ES-I3 (cell line): ENCODE results near the gene B4GALNT4.
A peak's percentile ranks its signal among the peaks of the same experiment; 100 is the strongest.
"Not testable (repeated sequence)": the region's sequence is repeated elsewhere in the genome, so short reads cannot be mapped to it uniquely, and the experiment has no call there.

Source experiments
- H3K36me3 ChIP-seq: 2 replicates; pipeline ENCODE4 v1.6.1; 2013; ENCODE audit warnings: mild to moderate bottlenecking, low read length, control low read depth, moderate library complexity; ENCODE audit not compliant: insufficient read depth
- H3K4me1 ChIP-seq: 2 replicates; pipeline ENCODE4 v1.6.1; 2013; ENCODE audit warnings: mild to moderate bottlenecking, control low read depth, low read length; ENCODE audit not compliant: insufficient read depth
- H3K9ac ChIP-seq: 2 replicates; pipeline ENCODE4 v1.6.1; 2013; ENCODE audit warnings: low read depth, mild to moderate bottlenecking, low read length, moderate library complexity
- H3K9me3 ChIP-seq: 2 replicates; pipeline ENCODE4 v1.6.1; 2013; ENCODE audit warnings: mild to moderate bottlenecking, low read length, moderate library complexity; ENCODE audit not compliant: control insufficient read depth, insufficient read depth

B4GALNT4 gene, protein sequence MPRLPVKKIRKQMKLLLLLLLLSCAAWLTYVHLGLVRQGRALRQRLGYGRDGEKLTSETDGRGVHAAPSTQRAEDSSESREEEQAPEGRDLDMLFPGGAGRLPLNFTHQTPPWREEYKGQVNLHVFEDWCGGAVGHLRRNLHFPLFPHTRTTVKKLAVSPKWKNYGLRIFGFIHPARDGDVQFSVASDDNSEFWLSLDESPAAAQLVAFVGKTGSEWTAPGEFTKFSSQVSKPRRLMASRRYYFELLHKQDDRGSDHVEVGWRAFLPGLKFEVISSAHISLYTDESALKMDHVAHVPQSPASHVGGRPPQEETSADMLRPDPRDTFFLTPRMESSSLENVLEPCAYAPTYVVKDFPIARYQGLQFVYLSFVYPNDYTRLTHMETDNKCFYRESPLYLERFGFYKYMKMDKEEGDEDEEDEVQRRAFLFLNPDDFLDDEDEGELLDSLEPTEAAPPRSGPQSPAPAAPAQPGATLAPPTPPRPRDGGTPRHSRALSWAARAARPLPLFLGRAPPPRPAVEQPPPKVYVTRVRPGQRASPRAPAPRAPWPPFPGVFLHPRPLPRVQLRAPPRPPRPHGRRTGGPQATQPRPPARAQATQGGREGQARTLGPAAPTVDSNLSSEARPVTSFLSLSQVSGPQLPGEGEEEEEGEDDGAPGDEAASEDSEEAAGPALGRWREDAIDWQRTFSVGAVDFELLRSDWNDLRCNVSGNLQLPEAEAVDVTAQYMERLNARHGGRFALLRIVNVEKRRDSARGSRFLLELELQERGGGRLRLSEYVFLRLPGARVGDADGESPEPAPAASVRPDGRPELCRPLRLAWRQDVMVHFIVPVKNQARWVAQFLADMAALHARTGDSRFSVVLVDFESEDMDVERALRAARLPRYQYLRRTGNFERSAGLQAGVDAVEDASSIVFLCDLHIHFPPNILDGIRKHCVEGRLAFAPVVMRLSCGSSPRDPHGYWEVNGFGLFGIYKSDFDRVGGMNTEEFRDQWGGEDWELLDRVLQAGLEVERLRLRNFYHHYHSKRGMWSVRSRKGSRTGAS

DNA sequence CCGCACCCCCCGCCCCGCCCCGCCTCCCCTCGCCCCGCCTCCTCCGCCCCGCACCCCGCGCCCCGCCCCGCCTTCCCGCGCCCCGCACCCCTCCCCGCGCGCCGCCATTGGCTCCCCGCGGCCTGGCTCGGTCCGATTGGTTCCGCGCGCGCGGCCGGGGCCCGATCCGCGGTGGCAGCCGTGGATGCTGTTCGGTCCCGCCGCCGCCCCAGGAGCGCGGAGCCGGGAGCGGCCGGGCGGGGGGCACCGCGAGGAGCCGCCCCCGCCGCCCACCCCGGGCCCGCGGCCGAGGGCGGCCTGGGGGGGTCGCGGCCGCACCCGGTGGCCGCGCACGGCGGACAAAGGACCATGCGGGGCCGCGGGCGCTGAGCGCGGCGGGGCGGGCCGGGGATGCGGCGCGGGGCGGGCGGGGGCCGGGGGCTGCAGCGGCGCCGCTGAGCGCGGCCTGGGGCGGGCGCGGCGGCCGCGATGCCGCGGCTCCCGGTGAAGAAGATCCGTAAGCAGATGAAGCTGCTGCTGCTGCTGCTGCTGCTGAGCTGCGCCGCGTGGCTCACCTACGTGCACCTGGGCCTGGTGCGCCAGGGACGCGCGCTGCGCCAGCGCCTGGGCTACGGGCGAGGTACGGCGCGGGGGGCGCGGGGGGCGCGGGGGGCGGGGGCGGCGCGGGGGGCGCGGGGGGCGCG is at the start of gene B4GALNT4:
Gene B4GALNT4 (plus strand): TSS at position 164 of the 683 bp plus-strand sequence. CDS start 305 bp downstream, at position 469.
- Histone ChIP-seq H3K9ac (peak within 1 kb of the TSS; percentile 52), H3K9me3 (no peaks in the 10 kb centered on the region), H3K4me1 (no peaks in the 10 kb centered on the region), H3K36me3 (no peaks in the 10 kb centered on the region)

DNA sequence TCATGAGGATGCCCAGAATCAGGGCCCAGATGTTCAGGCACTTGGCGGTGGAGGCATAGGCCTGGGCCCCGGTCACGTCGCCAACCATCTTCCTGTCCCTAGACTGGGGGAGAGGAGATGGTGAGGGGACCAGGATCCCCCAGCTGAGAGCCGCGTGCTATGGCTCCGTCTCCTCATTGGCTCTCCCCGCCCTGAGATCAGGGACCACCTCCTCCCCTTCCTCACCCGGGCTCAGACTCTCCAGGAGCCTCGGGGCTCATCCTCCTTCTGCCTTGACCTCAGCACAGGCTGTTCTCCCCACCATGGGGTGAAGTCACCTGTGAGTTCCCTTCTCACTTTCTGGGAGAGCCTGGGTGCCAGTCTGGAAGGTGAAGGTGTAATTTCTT is 49.4 kb upstream of the B4GALNT4 start:
- Histone ChIP-seq H3K9ac (peak overlapping the region; percentile 79), H3K4me1 (peaks cover 15% of the 10 kb centered on the region)
- not testable (repeated sequence) for H3K9me3 ChIP-seq, H3K36me3 ChIP-seq

DNA sequence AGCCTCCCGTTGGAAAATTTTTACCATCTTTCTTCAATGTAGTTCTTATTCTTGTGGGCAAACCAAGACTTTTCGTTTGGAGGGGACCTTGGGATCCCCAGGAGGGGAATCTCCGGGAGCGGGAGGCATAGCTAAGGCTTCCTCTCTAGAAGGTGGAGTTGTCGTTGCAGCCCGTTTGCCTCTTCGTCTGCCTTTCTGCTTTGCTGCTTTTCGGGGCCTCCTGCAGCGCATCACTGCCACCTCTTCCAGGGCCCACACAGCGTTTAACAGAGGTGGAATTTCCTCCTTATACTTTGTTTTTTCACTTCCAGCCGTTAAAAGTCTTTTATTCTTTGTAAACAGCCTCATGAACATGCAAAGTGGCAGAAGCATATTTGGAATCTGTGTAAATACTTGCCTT is 45.1 kb upstream of the B4GALNT4 start:
- no peaks in the 10 kb centered on the region; the same call in 1 of the 2 replicates for H3K36me3 ChIP-seq
- H3K4me1 ChIP-seq, result peaks cover 12% of the 10 kb centered on the region
- no peak overlapping the region for H3K9ac ChIP-seq
- no peaks in the 10 kb centered on the region for H3K9me3 ChIP-seq

DNA sequence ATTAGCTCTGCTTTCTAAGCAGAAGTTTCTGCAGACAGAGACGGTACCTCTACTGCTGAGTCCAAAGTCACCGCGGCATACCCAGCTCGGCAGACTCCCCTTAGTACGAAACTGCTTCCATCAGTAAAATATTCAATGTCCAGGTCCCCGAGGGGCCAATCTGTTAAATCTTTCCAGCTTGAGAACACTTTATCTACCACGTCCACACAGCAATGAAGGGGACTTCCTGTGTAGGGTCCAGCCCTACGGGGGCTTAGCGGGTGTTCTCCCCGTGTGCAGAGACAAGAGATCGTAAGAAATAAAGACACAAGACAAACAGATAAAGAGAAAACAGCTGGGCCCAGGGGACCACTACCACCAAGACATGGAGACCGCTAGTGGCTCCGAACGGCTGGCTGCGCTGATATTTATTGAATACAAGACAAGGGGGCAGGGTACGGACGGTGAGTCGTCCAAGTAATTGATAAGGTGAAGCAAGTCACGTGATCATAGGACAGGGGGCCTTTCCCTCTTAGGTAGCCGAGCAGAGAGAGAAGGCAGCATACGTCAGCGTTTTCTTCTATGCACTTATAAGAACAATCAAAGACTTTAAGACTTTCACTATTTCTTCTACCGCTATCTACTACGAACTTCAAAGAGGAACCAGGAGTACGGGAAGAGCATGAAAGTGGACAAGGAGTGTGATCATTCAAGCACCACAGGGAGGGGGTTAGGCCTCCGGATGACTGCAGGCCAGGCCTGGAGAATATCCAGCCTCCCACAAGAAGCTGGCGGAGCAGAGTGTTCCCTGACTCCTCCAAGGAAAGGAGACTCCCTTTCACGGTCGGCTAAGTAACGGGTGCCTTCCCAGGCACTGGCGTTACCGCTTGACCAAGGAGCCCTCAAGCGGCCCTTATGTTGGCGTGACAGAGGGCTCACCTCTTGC is 44.4 kb upstream of the B4GALNT4 start:
- H3K9ac ChIP-seq, H3K36me3 ChIP-seq: not testable (repeated sequence)

DNA sequence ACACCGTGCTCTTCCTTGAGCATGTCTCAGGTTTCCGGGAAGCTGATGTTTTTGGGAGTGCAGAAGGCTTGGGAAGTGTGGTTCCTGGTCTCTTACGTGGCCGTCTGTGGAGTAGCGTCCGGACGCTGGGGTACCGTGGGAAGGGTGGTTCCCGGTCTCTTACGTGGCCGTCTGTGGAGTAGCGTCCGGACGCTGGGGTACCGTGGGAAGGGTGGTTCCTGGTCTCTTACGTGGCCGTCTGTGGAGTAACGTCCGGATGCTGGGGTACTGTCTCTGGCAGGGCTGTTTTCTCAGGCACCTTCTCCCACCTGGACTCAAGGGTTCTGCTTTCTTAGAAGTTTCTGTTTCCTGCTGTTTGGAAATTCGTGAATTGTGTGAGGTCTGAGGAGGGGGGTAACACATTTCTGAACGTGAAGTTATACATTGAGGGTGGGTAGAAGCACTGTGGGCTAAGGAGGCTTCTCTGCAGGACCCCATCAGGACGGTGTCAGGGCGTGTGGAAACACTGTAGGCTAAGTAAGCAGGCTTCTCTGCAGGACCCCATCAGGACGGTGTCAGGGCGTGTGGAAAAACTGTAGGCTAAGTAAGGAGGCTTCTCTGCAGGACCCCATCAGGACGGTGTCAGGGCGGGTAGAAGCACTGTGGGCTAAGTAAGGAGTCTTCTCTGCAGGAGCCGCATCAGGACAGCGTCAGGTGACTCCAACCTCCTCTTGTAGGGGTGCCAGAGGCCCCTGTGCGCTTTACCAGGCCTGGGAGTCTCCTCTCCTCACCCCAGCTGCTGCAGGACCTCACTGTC is 43.3 kb upstream of the B4GALNT4 start:
- H3K9me3 ChIP-seq, result no peaks in the 10 kb centered on the region
- peaks cover 12% of the 10 kb centered on the region for H3K4me1 ChIP-seq
- no peak overlapping the region for H3K9ac ChIP-seq
- H3K36me3 ChIP-seq, result no peaks in the 10 kb centered on the region

More for the DNA sequence above, 44.4 kb upstream of the B4GALNT4 start:
- H3K4me1 ChIP-seq, result peaks cover 12% of the 10 kb centered on the region
- H3K9me3 ChIP-seq, result not testable (repeated sequence)

DNA sequence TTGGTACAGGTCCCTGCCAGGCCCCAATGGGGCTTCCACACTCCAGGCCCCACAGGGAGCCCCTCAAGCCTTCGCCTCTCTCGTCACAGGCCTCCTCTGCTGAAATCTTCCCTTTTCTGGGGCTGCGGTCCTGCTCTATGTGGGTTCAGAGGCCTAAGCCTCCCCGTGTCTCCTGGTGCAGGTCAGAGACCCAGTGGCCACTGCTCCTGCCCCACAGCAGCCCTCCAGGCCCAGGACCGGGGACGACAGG is 42.8 kb upstream of the B4GALNT4 start:
- no peak overlapping the region for H3K9ac ChIP-seq

DNA sequence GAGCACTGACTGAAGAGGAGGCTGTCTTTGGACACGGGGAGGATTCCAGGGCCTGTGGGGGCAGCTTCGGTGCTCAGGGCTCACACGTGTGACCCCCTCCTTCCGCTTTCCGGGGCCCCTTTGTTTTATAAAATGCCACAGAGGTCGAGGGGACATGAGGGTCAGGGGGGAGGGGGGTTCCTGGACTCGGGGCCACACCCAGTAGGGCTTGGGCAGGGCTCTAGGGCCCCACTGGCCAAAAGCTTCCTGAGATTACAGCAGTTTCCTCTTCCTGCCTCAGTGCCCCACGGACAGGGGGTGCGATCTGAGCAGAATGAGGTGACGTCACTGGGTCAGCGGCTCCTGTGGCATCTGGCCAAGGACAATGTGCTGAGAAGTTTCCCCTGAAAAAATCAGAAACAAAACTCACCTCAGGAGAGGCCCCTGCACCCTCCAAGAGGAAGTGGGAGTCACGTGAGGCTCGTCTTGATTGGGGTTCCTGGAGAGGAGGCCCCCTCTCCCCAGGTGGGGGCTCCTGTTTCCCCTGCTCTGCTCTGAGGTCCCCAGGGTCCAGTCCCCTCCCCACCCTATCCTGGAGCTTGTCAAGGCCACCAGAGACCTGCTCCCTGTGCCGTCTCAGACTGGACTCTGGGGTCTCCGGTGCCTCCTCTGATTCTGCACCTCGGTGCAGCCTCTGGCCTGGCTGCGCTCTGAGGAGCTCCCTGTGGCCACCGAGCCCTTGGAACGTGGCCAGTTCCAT is 42.3 kb upstream of the B4GALNT4 start:
- H3K4me1 ChIP-seq, result peaks cover 12% of the 10 kb centered on the region
- no peak overlapping the region for H3K9ac ChIP-seq
- no peaks in the 10 kb centered on the region for H3K36me3 ChIP-seq
- H3K9me3 ChIP-seq, result no peaks in the 10 kb centered on the region

More for the DNA sequence above, 42.8 kb upstream of the B4GALNT4 start:
- no peaks in the 10 kb centered on the region for H3K9me3 ChIP-seq
- H3K36me3 ChIP-seq, result no peaks in the 10 kb centered on the region
- peaks cover 12% of the 10 kb centered on the region for H3K4me1 ChIP-seq

DNA sequence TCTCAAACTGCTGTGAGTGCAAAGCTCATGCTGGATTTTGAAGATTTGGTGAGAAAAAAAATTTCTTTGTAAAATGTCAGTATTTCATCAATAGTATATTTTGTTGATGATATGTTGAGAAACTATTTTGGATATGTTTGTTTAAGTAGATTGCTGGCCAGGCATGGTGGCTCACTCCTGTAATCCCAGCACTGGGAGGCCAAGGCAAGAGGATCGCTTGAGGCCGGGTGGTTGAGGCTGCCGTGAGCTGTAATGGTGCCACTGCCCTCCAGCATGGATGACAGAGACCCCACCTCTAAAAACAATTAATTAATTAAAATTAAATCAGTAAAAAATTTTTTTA is 41.7 kb upstream of the B4GALNT4 start:
- no peaks in the 10 kb centered on the region for H3K9me3 ChIP-seq
- peaks cover 12% of the 10 kb centered on the region for H3K4me1 ChIP-seq
- no peak overlapping the region for H3K9ac ChIP-seq
- no peaks in the 10 kb centered on the region for H3K36me3 ChIP-seq

DNA sequence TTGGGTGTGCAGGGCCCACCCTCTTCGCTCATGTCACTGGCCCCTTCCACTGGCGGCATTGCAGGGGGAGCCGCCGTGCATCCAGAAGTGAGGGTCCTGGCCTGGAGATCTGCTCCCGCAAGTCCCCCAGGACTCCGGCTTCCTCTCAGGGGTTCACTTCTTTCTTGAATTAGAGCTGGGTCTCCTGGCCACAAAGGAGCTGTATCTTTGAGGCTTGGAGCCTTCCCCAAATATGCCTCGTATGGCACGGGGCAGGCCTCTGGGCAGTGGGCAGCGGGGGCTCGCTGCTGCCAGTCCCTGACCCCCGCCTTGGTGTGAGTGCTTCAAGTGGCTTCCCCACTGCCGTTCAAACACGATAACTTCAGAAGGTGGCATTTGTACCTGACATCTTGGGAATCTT is 41.3 kb upstream of the B4GALNT4 start:
- Histone ChIP-seq H3K9me3 (no peaks in the 10 kb centered on the region; the same call in 1 of the 2 replicates), H3K36me3 (no peaks in the 10 kb centered on the region), H3K4me1 (peaks cover 12% of the 10 kb centered on the region), H3K9ac (no peak overlapping the region)

DNA sequence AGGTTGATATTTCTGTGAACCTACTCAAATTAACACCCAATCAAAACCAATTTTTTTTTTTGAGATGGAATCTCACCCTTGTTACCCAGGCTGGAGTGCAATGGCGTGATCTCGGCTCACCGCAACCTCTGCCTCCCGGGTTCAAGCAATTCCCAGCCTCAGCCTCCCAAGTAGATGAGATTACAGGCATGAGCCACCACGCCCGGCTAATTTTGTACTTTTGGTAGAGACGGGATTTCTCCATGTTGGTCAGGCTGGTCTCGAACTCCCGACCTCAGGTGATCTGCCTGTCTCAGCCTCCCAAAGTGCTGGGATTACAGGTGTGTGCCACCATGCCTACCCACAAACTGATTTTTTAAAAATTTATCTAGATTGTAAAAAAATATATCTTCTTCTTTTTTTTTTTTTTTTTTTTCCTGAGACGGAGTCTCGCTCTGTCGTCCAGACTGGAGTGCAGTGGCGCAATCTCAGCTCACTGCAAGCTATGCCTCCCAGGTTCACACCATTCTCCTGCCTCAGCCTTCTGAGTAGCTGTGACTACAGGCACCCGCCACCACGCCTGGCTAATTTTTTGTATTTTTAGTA is 40.7 kb upstream of the B4GALNT4 start:
- H3K4me1 ChIP-seq, result peaks cover 12% of the 10 kb centered on the region
- H3K36me3 ChIP-seq, H3K9ac ChIP-seq, H3K9me3 ChIP-seq: not testable (repeated sequence)

DNA sequence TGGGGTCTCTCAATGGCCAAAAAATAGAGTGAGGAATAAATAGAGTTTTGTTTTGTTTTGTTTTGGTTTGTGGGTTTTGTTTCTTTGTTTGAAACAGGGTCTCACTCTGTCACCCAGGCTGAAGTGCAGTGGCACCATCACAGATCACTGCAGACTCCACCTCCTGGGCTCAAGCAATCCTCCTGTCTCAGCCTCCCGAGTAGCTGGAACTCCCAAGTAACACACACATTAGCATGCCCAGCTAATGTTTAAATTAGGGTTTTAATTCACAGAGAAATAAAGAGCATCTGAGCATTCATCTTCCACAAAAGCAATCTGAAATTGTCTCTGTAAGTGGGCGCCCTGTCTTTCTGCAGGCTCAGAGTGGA is 39.4 kb upstream of the B4GALNT4 start:
- Histone ChIP-seq H3K9ac (no peak overlapping the region), H3K4me1 (peaks cover 12% of the 10 kb centered on the region), H3K9me3 (no peaks in the 10 kb centered on the region; the same call in 1 of the 2 replicates), H3K36me3 (no peaks in the 10 kb centered on the region)

DNA sequence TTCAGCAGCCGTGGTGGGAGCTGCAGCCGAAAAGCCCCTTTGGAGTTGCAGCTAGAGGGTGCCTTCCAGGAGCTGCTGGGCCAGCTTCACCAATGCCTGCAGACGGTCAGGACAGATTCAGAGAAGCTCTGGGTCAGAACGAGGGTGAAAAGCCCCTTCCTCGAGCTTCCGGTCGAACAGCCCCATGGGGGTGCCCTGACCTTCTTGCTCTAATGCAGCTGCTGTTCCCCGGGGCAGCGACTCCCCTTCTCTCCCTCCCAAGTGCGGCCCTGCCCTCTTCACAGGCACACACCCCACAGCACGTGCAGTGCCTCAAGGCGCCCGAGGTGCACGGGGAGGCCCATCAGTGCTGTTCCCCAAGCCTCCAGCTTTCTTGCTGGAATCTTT is 39.0 kb upstream of the B4GALNT4 start:
- Histone ChIP-seq H3K9me3 (no peaks in the 10 kb centered on the region; the same call in 1 of the 2 replicates), H3K4me1 (peaks cover 12% of the 10 kb centered on the region; the same call in 1 of the 2 replicates), H3K9ac (no peak overlapping the region), H3K36me3 (no peaks in the 10 kb centered on the region)
